HEK293T (cell line): ENCODE results near the gene ZDHHC14.

ENCODE experiments used
- HDGF ChIP-seq: fragments of 450-650 bp; IDR thresholded peaks from 2 replicates; pipeline ENCODE4 v1.6.1; 2017; ENCODE audit warnings: antibody characterized with exemption, borderline replicate concordance
- SP1 ChIP-seq: fragments of 450-650 bp; IDR thresholded peaks from 2 replicates; pipeline ENCODE4 v1.6.1; 2017

- TF ChIP-seq HDGF: no peak
- TF ChIP-seq SP1: no peak
These were observed 235.0 kb downstream of the ZDHHC14 start for GRCh38 chr6:157615951-157616350.
